SU-DHL-6 (cell line): ENCODE measurements around the gene PTPN11.

Source experiments
- CTCF ChIP-seq: fragments of 200-600 bp; sonication (generic); IDR thresholded peaks from one replicate; pipeline ENCODE4 v1.5.1; 2017; ENCODE audit warnings: antibody characterized with exemption, mild to moderate bottlenecking, low read length, moderate library complexity; ENCODE audit not compliant: insufficient read depth, poor library complexity, severe bottlenecking
- EZH2phosphoT487 ChIP-seq: fragments of 200-600 bp; sonication (generic), shearing (Covaris generic); conservative IDR thresholded peaks from 2 replicates; pipeline ENCODE4 v1.6.1; 2018; ENCODE audit warnings: mild to moderate bottlenecking, antibody characterized with exemption, low read length, moderate library complexity, mixed read lengths

DNA sequence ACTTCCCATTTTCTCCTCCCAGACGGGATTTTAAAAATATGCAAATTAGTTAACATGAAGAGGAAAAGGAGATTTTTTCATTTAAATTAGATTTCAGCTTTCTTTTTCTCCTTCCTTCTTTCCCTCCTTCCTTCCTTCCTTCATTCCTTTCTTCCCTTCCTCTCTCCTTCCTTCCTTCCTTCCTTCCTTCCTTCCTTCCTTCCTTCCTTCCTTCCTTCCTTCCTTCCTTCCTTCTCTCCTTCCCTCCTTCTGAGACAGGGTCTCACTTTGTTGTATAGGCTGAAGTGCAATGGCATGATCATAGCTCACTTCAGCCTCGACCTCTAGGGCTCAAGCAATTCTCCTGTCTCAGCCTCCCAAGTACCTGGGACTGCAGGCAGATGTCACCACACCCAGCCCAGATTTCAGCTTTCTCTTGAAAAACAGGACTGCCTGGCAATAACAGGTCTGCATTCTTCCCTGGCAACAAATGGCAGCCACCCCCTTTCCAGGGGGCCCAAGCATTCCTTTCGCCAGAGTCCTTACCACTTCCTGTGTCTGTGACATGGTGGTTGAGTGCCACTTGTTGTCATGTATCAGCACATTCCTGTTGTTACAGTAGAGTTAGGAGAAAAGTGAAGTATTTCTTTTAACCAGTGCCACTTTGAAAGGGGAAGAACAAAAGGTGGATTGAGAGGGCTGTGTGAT, 119.1 kb downstream of the PTPN11 start:
- TF ChIP-seq CTCF = no peak
- no peak for TF ChIP-seq EZH2phosphoT487
